Gastrocnemius medialis (tissue), 4 donors: ENCODE results near the gene SIRT5.

Experiments used
- POLR2A ChIP-seq, 2 donors: fragments of 450-650 bp; IDR thresholded peaks; one replicate each; pipeline ENCODE4 v1.6.1; 2017; ENCODE audit warnings: antibody characterized with exemption in 2 of 2, mild to moderate bottlenecking in 2 of 2, moderate library complexity in 2 of 2
- TF ChIP-seq, protein P1 (sequence below), 5 experiments: fragments of 450-650 bp in 3 of 5; fragments of 200-600 bp in 2 of 5; sonication (generic) in 2 of 5; IDR thresholded peaks in 4 of 5; conservative IDR thresholded peaks in 1 of 5; 1 replicate in 4 of 5; 2 replicates in 1 of 5; pipeline ENCODE4 v1.5.1; 2016 to 2019; ENCODE audit warnings: antibody characterized with exemption in 5 of 5, mild to moderate bottlenecking in 3 of 5, moderate library complexity in 3 of 5

DNA sequence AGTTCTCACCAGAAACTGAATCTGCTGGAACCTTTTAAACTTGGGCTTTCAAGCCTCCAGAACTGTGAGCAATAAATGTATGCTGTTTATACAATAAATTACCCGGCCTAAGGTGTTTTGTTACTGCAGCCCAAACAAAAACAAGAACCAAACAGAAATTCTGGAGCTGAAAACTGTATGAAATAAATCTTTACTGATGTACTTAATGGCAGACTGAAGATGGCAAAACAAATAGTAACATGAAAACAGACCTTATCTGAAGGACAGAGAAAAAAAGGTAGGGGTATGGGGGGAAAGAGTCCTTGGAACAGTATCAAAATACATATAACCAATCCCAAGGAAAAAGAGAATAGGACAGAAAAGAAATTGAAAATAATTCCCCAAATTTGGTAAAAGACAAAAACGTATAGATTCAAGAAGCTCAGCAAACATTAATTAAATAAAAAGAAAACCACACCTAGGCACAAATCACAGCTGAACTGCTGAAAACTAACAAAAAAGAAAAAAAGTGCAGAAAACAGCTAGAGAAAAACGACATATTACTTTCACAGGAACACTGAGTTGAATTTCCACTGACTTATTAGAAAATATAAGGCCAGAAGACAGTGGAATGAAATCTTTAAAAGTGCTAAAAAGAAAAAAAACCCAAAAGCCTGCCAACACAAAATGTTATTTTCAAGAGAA is 88.4 kb downstream of the SIRT5 start:
- TF ChIP-seq, protein P1, sequence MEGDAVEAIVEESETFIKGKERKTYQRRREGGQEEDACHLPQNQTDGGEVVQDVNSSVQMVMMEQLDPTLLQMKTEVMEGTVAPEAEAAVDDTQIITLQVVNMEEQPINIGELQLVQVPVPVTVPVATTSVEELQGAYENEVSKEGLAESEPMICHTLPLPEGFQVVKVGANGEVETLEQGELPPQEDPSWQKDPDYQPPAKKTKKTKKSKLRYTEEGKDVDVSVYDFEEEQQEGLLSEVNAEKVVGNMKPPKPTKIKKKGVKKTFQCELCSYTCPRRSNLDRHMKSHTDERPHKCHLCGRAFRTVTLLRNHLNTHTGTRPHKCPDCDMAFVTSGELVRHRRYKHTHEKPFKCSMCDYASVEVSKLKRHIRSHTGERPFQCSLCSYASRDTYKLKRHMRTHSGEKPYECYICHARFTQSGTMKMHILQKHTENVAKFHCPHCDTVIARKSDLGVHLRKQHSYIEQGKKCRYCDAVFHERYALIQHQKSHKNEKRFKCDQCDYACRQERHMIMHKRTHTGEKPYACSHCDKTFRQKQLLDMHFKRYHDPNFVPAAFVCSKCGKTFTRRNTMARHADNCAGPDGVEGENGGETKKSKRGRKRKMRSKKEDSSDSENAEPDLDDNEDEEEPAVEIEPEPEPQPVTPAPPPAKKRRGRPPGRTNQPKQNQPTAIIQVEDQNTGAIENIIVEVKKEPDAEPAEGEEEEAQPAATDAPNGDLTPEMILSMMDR (IDR thresholded peaks at IDR 0.05 in 4 of 5, conservative IDR thresholded peaks at IDR 0.05 in 1 of 5) = no peak
- TF ChIP-seq POLR2A (IDR thresholded peaks at IDR 0.05) = no peak
